T-helper 9 cell (primary cell): ENCODE results near the gene SCIN.
"Not testable (repeated sequence)": the region's sequence is repeated elsewhere in the genome, so short reads cannot be mapped to it uniquely, and the experiment has no call there.

Source experiments
- DNase-seq: peaks from one replicate; pipeline ENCODE4 v3.0.0-alpha.2; 2020

SCIN gene

GRCh38 chr7:12690041-12690878 is 119.7 kb downstream of the SCIN start:
- no peak for DNase-seq

GRCh38 chr7:12691388-12691787 is 120.9 kb downstream of the SCIN start:
- DNase-seq, result not testable (repeated sequence)

- DNase-seq, result no peak
Observed at GRCh38 chr7:12692035-12692434, 121.5 kb downstream of the SCIN start.

GRCh38 chr7:12692479-12693259 is 122.1 kb downstream of the SCIN start:
- no peak for DNase-seq

- DNase-seq, result no peak
Observed at GRCh38 chr7:12694817-12695216, 124.3 kb downstream of the SCIN start.

GRCh38 chr7:12695965-12696364 is 125.4 kb downstream of the SCIN start:
- DNase-seq, result no peak

- DNase-seq, result no peak
Observed at GRCh38 chr7:12699299-12699698, 128.8 kb downstream of the SCIN start.

GRCh38 chr7:12701433-12701832 is 130.9 kb downstream of the SCIN start:
- no peak for DNase-seq

- no peak for DNase-seq
Observed at GRCh38 chr7:12703881-12704280, 133.4 kb downstream of the SCIN start.

- DNase-seq, result no peak
Observed at GRCh38 chr7:12705878-12706277, 135.4 kb downstream of the SCIN start.

GRCh38 chr7:12706900-12707536 is 136.5 kb downstream of the SCIN start:
- DNase-seq, result no peak

- no peak for DNase-seq
Observed at GRCh38 chr7:12708314-12708713, 137.8 kb downstream of the SCIN start.
